CD4-positive, alpha-beta T cell treated with Interleukin-6 at 100 ng/mL for 8 hours (primary cell): ENCODE data around the gene PSME3IP1.
"Not testable (repeated sequence)": the region's sequence is repeated elsewhere in the genome, so short reads cannot be mapped to it uniquely, and the experiment has no call there.

Experiments
- DNase-seq: peaks from one replicate; pipeline ENCODE4 v3.0.0-alpha.2; 2020; ENCODE audit warnings: mixed read lengths, low spot score

Gene PSME3IP1, protein sequence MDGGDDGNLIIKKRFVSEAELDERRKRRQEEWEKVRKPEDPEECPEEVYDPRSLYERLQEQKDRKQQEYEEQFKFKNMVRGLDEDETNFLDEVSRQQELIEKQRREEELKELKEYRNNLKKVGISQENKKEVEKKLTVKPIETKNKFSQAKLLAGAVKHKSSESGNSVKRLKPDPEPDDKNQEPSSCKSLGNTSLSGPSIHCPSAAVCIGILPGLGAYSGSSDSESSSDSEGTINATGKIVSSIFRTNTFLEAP

DNA sequence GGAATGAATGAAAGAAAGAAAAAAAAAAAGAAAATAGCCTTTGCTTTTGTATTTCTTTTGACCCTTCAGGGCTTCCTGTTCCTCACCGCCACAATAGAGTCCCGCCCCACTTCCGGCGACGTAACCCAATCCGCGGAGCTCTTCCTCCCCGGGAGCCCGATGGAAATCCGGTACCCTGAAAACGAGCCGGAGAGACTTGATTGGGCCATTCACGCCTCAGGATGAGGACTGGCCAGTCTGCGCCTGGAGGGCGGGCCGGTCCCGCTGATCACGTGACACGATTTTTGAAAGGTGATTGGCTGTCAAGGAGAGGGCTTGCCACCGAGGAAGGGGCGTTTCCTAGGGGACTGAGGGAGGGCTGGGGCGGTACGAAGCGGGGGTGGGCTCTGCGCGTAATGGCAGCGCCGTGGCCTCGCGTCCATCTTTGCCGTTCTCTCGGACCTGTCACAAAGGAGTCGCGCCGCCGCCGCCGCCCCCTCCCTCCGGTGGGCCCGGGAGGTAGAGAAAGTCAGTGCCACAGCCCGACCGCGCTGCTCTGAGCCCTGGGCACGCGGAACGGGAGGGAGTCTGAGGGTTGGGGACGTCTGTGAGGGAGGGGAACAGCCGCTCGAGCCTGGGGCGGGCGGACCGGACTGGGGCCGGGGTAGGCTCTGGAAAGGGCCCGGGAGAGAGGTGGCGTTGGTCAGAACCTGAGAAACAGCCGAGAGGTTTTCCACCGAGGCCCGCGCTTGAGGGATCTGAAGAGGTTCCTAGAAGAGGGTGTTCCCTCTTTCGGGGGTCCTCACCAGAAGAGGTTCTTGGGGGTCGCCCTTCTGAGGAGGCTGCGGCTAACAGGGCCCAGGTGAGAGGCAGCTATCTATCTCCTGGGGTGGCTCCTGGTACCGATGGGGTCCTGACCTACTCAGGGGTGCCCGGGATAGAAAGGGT, at the start of gene PSME3IP1, which contains the start of gene RSPRY1:
TSS of gene PSME3IP1 (minus strand) at position 95 of the 927 bp plus-strand sequence. CDS start 12,185 bp downstream, outside the sequence.
TSS of gene RSPRY1 (plus strand) at position 385 of the 927 bp plus-strand sequence. CDS start 18,330 bp downstream, outside the sequence.
- DNase-seq, result peak; percentile 100

DNA sequence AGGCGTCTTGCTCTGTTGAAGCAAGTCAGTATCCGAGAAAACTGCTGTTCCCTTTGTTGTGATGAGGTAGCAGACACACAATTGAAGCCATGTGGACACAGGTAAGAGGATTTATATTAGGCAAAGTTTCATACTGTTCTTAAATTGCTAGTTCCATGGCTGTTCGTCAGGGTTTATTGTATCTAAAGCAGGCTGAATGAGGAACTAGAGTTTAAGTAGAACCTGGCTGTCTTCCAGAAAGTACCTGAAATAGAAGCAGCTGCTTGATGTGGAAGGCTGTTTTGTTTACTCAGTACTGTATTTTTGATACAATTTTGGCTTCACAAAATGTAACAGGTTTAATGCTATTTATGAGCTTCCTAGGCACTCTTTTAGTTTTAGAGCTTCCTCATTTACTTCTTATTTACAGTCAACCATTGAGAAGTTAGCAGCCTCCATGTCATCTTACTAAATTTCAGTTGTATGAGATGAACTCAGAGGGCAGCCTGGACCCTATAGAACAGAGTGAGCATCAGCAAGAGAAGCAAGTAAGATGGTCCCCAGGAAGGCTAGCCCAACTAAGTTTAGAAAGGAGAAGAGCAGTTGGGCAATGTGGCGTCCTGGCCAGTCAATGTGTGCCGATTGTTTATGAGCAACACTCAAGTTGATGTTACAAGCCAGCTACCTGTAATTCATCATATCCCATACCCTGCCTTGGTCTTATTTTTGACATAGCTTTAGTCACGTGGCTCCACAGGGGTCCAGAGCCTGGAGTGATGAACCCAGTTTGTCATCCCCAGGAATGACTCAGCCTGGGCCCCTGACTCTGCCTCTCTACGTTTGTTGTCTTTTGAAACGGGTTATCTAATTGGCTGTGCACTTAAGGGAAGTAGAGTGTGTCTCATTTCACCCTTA, 49.5 kb upstream of the PSME3IP1 start:
- DNase-seq, result no peak

- DNase-seq, result no peak
Observed at GRCh38 chr16:57234707-57235092, 48.9 kb upstream of the PSME3IP1 start.

DNA sequence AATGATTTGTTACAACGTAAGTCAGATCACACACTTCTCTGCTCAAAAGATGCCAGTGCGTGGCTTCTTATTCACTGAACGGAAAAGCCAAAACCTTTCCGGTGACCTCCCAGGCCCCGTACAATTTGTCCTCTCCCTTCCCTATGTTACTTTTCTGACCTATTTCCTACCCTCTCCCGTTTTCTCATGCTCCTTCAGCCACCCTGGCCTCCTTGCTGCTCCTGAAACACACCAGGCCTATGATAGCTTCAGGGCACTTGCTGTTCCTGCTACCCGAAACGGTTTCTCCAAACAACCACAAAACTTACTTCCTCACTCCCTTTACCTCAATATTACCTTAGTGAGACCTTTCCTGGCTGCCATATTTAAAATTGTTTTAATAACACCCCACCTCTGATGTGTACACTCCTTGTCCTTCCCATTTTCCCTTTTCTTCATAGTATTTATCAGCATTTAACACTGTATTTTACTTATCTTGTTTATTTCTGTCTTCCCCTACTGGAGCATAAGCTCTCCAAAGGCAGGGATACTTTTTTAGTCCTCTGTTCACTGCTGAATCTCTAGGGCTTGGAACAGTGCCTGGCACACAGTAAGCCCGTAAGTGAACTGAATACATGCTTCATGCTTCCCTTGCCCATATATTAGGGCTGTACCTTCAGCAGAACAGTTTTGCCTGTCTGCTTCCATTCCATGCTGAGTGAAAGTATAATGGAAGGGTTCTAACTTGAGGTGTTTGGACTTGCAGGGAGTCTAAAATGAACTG, 48.3 kb upstream of the PSME3IP1 start:
- DNase-seq, result no peak

GRCh38 chr16:57231821-57232350, 46.0 kb upstream of the PSME3IP1 start:
- DNase-seq, result no peak

DNA sequence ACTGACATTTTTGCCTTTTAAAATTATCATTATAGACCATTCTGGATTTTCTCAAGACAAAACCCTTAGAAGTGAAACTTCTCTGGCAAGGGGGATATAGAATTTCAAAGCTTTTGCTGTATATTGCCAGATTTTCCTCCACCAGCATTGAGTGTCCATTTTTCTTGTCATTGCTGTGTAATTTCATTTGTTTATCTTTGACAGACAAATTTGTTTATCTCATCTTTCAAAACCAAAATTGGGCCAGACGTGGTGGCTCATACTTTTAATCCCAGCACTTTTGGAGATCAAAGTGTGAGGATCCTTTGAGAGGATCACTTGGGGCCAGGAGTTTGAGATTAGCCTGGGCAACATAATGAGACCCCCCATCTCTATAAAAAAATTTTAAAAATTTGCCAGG, 43.2 kb upstream of the PSME3IP1 start:
- DNase-seq, result no peak

DNA sequence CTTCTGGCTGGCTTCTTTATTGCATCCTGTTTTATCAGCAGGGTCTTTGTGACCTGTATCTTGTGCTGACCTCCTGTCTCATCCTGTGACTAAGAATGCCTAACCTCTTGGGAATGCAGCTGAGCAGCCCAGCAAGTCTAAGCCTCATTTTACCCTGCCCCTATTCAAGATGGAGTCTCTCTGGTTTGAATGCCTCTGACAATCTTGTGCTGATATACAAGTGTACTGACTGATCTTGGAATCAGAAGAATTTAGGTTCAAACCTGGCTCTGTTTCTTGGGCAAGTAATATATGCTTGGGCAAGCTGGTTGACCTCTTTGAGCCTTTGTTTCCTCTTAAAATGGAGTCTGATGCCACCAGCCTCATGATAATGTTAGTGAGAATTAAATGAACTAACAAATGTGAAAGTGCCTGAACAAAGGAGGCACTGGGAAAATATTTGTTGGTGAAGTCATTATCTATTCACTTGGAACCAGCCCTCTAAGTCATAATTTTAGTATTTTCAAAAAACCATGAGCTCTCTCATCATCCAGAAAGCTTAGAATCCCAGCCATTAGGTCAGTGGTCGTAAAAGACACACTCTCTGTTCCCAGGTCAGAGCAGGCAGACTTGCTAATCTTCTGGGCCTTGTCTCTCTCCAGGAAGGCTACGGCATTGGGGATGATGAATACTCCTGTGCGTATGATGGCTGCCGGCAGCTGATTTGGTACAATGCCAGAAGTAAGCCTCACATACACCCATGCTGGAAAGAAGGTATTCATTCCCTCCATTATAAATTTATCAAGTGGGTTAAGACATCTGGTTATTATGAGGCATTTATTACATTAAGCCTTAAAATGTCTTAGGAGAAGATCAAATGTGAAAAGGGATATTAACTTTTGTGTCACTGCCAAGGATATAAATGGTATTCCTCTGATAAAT, 41.1 kb upstream of the PSME3IP1 start:
- no peak for DNase-seq

- DNase-seq, result no peak
Observed at GRCh38 chr16:57225978-57226377, 40.1 kb upstream of the PSME3IP1 start.

GRCh38 chr16:57224651-57225335, 39.0 kb upstream of the PSME3IP1 start:
- no peak for DNase-seq

DNA sequence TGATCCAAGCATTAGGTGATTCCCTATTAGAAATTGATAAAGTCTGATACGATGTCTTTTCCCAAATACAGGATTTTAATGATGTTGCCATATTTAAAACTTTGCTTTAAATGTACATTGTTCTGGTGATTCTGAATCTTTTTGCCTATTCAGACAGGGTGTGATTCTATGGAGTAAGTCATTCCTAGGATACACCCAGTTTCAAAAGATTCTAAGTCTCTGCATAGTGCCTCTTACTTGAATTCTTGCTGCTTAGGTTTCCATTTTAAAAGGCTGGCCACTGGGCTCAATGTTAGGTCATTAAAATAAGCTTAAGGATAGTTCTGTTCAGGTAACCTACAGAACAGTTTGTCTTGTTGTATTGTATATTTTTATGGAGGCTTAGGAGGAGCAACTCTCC, 37.2 kb upstream of the PSME3IP1 start:
- DNase-seq, result no peak

DNA sequence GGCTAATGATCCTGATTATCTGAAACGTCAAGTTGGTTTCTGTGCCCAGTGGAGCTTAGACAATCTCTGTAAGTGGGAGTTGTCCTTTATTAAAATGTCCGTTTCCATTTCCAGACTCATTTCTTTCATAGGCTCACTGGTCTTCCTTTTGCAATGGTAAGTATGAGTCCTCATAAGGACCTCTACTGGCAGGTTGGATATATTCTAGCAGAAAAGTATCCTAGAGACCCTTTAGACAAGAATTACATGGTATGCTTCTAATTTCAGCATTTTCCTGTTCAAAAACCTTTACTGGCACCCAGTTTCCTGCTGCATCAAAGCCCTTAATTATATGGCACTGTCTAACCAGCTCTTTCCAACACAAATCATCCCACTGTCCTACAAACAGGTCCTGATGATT, 31.1 kb upstream of the PSME3IP1 start:
- DNase-seq, result no peak

DNA sequence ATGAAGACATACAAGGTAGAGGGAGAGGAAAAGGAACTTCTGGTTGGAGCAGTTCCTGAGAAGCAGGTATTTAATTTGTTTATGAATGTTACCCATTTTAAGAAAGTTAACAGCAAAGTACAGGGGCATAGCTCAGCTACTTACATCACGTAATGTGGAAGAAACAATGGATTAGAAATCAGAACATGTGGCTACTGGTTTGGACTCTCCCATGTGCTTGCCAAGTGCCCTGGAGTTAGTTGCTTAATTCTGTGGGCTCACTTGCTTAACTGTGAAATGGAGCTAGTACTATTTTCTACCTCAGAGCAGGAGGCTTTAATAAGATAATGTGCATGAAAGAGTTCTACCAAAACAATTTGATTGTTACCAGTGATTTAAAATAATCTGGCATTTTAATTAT, 27.6 kb upstream of the PSME3IP1 start:
- DNase-seq, result no peak

GRCh38 chr16:57209780-57210179, 23.9 kb upstream of the PSME3IP1 start:
- no peak for DNase-seq

DNA sequence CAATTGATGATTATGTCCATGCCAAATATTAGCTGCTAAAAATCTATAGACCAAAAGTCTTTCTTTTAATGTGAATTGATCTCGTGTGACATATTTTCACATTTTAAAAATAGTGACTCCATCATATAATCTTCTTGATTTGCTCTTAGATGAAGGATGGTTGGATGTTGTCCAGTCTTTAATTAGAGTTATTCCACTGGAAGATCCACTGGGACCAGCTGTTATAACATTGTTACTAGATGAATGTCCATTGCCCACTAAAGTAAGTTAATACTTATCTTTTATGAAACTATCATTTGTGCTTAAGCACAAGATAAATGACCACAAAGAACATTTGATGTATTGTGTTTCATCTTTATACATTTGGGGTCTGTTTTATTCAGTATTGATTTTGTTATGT, 23.1 kb upstream of the PSME3IP1 start:
- no peak for DNase-seq

DNA sequence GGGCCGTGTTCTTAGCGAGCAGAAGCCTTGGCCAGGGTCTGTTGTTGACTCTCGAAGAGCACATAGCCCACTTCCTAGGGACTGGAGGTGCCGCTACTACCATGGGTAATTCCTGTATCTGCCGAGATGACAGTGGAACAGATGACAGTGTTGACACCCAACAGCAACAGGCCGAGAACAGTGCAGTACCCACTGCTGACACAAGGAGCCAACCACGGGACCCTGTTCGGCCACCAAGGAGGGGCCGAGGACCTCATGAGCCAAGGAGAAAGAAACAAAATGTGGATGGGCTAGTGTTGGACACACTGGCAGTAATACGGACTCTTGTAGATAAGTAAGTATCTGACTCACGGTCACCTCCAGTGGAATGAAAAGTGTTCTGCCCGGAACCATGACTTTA, 18.8 kb upstream of the PSME3IP1 start:
- DNase-seq, result no peak

GRCh38 chr16:57203451-57203850, 17.6 kb upstream of the PSME3IP1 start:
- no peak for DNase-seq

DNA sequence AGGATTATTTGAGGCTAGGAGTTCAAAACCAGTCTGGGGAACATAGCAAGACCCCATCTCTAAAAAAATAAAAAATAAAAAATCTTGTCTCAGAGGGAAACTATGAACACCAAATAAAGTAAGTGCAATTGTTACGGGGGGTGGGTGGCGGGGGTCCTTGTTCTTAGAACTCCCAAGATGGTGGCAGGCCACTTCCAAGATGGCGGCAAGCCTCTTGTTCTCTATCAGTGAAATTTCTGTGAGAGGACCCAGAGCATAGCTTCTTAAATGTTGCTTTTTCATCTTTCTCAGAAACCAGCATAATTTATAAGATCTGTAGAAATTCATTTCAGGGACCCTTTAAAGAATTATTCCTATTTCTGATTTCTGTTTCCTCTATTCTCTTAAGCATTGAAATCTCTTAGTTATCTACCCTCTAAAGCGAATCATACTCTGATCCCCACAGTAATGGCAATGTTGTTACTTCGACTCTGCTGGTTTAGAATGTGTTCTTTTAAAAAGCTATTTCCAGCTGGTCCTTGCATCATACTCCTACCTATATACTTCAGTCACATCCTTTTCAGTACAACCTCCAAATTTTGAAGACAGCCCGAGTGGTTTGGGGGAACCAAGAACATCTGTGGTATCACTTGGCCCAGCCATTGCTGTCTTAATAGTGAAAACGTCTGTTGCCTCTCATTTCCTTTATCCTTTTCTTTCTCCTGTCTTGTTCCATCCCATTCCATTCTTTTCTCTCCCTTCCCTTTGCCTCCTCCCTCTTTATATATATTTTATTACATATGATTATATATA, 16.5 kb upstream of the PSME3IP1 start:
- DNase-seq, result no peak

GRCh38 chr16:57200926-57201325, 15.1 kb upstream of the PSME3IP1 start:
- not testable (repeated sequence) for DNase-seq

- DNase-seq, result not testable (repeated sequence)
Observed at GRCh38 chr16:57200321-57200720, 14.5 kb upstream of the PSME3IP1 start.
